ENCODE data around the gene PTMA. TPM values are rescaled to one million over a fixed set of nuclear protein-coding genes. Genes with fewer than 3 reads are reported as not detected.

PTMA gene
- total RNA-seq, 1 donor from 2014 or later = 913 TPM

DNA sequence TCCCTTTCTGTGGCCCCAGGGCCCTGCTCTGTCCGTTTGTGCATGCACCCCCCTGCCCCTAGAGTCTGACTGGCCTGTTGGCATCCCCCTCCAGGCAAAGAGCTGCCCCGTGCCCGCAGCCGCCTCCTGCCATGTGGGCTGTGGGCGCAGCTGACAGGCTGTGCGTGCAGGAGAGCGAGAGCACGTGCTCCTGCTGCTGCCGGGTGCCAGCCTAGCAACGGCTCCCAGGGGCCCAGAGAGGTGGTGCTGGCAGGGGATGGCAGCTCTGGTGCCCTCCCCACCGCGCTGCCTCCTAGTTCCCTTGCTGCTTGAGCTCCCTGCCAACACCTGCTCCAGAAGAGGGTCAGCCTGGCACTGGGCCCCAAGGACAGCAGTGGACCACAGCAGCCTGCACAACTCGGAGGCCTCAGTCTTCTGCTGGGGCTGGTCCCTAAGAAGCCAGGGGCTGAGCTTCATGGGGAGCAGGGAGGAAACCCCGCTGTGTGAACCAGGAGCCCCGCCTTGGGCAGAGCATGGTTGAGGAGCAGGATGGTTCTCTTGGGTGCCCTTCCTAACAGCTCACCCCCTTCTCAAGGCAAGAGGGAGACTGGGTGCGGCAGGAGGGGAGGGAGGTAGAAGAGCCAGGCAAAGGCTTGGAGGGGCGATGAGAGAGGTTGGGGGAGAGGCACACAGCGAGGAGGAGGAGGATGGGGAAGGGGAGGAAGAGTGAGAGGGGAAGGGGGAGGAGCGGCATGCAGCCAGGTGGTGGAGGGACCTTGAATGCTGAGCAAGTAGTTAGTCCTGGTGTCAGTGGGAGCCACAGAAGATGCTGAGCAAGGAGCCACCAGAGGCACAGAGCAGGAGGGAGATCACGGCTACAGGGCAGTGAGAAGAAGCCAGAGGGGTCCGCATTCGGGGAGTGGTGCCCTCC is 23.8 kb upstream of the PTMA start:
- no peaks in the 10 kb centered on the region for H3K36me3 ChIP-seq (ENCODE audit: control insufficient read depth, insufficient read depth, low read length)
- DNase-seq (ENCODE audit: low read depth) = no peak
- H3K4me3 ChIP-seq (ENCODE audit: low read depth, low read length) = no peak overlapping the region
- no peaks in the 10 kb centered on the region for H3K27me3 ChIP-seq (ENCODE audit: control insufficient read depth, insufficient read depth, low read length)
- TF ChIP-seq, protein P1, sequence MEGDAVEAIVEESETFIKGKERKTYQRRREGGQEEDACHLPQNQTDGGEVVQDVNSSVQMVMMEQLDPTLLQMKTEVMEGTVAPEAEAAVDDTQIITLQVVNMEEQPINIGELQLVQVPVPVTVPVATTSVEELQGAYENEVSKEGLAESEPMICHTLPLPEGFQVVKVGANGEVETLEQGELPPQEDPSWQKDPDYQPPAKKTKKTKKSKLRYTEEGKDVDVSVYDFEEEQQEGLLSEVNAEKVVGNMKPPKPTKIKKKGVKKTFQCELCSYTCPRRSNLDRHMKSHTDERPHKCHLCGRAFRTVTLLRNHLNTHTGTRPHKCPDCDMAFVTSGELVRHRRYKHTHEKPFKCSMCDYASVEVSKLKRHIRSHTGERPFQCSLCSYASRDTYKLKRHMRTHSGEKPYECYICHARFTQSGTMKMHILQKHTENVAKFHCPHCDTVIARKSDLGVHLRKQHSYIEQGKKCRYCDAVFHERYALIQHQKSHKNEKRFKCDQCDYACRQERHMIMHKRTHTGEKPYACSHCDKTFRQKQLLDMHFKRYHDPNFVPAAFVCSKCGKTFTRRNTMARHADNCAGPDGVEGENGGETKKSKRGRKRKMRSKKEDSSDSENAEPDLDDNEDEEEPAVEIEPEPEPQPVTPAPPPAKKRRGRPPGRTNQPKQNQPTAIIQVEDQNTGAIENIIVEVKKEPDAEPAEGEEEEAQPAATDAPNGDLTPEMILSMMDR (IDR thresholded peaks at IDR 0.05; ENCODE audit: insufficient read depth, low read length, poor library complexity, severe bottlenecking) = no peak

DNA sequence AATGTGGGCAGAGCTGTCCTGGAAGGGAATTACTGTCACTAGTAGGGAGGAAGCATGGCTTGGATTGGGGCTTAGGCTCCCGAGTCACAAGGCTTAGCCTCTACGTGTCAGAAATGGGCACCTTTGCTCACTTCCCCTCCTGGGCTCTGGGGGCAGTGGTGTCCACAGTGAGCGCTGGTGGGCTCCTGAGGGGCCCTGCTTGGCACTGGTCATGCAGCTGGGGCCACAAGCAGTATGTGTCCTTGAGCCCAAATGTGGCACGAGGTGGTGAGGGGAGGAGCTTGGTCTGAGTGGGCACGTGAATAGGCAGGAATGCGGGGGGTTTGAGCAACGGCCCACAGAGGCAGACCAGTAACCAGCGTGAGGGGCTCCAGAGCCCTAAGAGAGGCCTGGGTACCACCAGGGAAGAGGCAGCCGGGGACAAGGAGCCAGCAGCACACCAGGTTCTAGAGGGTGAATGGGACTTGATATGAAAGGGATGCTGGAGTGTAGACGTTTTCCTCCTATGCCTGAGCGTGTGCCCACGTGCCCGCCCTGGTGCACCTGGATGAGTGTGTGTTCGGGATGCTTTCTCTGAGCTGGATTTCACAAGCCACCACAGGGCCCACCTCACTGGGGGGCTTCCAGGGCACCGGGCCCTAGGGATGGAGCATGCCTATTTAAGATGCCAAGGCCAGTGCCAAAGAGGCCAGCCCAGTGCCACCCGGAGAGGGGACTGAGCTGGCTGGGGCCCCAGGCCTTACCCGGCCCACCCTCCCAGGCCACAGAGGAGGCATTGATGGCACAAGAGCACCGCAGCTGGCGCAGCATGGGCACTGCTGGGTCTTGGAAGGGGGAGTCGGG is 22.8 kb upstream of the PTMA start:
- no peak overlapping the region for H3K4me3 ChIP-seq (ENCODE audit: low read depth, low read length)
- TF ChIP-seq, protein P1 (IDR thresholded peaks at IDR 0.05; ENCODE audit: insufficient read depth, low read length, poor library complexity, severe bottlenecking) = peak; percentile 35
- H3K36me3 ChIP-seq (ENCODE audit: control insufficient read depth, insufficient read depth, low read length) = no peaks in the 10 kb centered on the region
- no peaks in the 10 kb centered on the region for H3K27me3 ChIP-seq (ENCODE audit: control insufficient read depth, insufficient read depth, low read length)
- DNase-seq (ENCODE audit: low read depth) = no peak

DNA sequence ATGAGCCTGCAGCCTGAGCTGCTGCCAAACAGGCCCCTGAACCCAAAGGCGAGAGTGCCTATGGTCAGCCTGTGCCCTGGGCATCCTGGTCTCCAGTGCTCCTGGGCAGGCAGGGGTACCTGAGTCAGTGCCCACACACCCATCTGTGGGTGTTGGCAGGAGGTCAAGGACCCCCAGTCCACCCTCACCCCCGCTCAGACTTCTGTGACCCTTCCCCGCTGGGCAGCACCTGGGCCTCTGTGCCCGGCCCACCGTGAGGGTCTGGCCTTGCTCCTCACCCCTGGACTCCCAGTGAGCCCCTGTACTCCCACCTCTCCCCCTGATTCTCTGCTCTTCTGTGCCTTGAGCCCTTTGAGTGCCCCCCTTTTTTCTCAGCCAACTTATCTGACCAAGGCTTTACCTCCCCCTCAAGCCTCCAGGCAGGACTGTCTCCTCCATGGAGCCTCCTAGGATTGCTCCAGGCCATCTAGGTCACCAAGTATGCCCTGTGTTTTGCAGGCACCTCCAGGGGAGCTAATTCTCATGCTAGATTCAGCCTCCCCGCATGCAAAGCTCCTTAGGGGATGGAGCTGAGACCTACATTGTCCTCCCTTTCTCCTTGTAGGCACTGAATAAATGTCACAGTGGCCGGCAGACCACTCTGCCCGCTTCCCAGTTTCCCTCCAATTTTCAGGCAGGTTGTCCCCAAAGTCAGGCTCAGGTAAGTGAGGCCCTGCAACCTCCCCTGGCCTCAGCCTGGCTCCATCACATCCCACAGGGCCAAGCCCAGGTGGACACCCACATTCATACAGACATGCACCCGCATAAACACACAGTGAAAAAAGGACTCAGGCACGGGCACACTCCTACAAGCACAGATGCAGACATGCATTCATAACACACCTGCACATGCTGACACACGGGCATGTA is 21.9 kb upstream of the PTMA start:
- TF ChIP-seq, protein P1 (IDR thresholded peaks at IDR 0.05; ENCODE audit: insufficient read depth, low read length, poor library complexity, severe bottlenecking) = no peak
- H3K4me3 ChIP-seq (ENCODE audit: low read depth, low read length) = no peak overlapping the region
- no peak for DNase-seq (ENCODE audit: low read depth)
- no peaks in the 10 kb centered on the region for H3K27me3 ChIP-seq (ENCODE audit: control insufficient read depth, insufficient read depth, low read length)
- H3K36me3 ChIP-seq (ENCODE audit: control insufficient read depth, insufficient read depth, low read length) = no peaks in the 10 kb centered on the region

DNA sequence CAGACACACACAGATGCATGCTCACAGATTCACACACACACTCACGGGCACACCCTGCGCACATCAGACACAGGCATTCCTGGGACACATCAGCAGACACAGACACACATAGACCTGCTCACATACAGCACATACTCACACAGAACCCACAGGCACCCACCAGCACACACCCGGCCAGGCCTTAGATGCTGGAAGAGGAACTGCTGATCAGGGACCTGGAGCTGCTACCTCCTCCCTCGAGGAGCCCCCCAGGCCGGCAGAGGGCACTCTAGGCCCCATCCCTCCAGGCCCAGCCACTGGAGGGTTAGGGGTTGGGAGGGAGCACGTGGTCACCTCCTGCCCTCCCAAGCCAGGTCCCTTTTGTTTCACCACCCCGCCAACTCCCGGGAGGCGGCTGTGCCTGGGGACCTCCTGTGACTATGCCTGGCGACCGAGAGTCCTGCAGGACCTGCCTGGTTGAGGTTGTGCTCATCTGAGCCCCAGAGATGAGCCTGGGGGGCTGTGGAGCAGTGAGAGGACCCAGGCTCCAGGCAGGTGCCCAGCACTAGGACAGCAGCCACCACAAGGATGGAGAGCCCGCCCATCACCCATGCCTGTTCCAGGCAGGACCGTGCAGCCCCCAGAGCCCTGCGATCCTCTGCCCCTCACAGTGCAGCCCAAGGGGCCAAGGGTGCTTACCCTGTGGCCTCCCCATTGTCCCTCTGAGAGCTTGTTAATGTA is 21.0 kb upstream of the PTMA start:
- no peak for DNase-seq (ENCODE audit: low read depth)
- H3K36me3 ChIP-seq (ENCODE audit: control insufficient read depth, insufficient read depth, low read length) = no peaks in the 10 kb centered on the region

More for the DNA sequence above, 21.0 kb upstream of the PTMA start:
- TF ChIP-seq, protein P1 (IDR thresholded peaks at IDR 0.05; ENCODE audit: insufficient read depth, low read length, poor library complexity, severe bottlenecking) = peak; percentile 74
- no peaks in the 10 kb centered on the region for H3K27me3 ChIP-seq (ENCODE audit: control insufficient read depth, insufficient read depth, low read length)
- H3K4me3 ChIP-seq (ENCODE audit: low read depth, low read length) = no peak overlapping the region
